Mammary epithelial cell (primary cell): ENCODE data around the gene PMM1.

Experiments
- CTCF ChIP-seq, 2 donors: IDR thresholded peaks in 1 of 2; conservative IDR thresholded peaks in 1 of 2; 2 replicates each; pipeline ENCODE4 v1.5.1; 2011 to 2012; ENCODE audit warnings: inconsistent platforms in 2 of 2, low read length in 2 of 2, mild to moderate bottlenecking in 2 of 2, control low read depth in 1 of 2, low read depth in 1 of 2; ENCODE audit not compliant: insufficient read depth in 1 of 2; ENCODE audit errors: extremely low read depth in 1 of 2
- EZH2 ChIP-seq: IDR thresholded peaks from 2 replicates; pipeline ENCODE4 v1.6.1; 2012; ENCODE audit warnings: low read length, inconsistent platforms, borderline replicate concordance

GRCh38 chr22:41598891-41599635 is 9.4 kb upstream of the PMM1 start:
- TF ChIP-seq CTCF (conservative IDR thresholded peaks at IDR 0.05 in 1 of 2, IDR thresholded peaks at IDR 0.05 in 1 of 2; ENCODE audit: extremely low read depth in 1 of 2, insufficient read depth in 1 of 2, low read depth in 1 of 2, low read length in 2 of 2) (no peak), EZH2 (no peak)
